ENCODE data around the gene BAD.
"Not testable (repeated sequence)": the region's sequence is repeated elsewhere in the genome, so short reads cannot be mapped to it uniquely, and the experiment has no call there.

BAD gene
- total RNA-seq, result 15.4 to 19.4 reads per million in 2 donors

GRCh38 chr11:64284048-64284961 lies at the start of gene BAD:
BAD (minus strand) TSS chr11:64284665; CDS start chr11:64284368, 297 bp downstream.
- peak; percentile 85 for DNase-seq

DNA sequence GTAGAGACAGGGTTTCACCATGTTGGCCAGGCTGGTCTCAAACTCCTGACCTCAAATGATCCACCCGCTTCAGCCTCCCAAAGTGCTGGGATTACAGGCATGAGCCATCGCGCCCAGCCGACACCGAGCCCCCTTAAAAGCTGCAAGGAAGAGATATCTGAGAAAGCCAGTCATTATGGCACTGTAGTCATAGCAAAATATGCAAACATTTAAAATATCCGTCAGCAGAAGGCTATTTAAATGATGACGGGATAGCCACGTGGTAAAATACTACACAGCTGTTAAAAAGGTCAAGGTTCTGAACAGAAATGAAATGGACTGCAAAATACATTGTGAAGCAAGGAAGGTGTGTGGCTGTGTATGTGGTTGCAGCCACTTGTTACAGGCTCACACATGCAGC lies 49.1 kb upstream of the BAD start:
- no peak for DNase-seq

DNA sequence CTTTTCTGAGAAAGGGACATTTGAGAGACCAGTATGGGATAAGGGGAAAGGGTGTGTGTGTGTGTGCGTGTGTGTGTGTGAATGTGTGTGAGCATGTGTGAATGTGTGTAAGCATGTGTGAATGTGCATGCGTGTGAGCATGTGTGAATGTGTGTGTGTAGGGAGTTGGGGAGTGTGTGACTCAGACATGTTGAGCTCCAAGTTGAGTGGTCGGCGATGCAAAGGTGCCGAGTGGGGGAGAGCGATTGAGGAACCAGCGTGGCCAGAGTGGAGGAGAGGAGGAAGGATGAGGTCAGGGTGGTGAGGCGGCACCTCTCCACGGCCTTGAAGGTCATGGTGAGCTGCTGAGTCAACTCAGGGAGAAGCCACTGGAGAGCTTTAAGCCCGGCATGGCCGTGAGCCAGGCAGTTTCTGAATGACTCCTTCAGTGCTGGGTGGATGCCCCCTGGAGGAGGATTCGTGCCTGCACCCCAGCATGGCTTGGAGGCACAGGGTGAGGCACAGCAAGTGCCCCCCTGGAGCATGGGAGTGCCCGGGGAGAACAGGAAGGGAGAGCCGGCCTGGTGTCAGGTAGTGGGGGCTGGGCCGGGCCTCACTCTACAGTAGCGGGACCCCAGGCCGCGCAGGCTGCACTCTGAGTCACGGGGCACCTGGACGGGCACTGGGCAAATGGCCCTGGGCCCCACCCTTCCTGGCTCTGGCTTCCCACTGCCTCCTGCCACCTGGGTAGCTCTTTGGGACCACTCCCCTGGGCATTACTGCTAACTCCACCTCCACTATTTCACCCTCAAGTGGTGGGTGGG lies 47.3 kb upstream of the BAD start:
- no peak for DNase-seq

- DNase-seq, result no peak
Observed at GRCh38 chr11:64330888-64331287, 46.4 kb upstream of the BAD start.

GRCh38 chr11:64327993-64328392 lies 43.5 kb upstream of the BAD start:
- no peak for DNase-seq

DNA sequence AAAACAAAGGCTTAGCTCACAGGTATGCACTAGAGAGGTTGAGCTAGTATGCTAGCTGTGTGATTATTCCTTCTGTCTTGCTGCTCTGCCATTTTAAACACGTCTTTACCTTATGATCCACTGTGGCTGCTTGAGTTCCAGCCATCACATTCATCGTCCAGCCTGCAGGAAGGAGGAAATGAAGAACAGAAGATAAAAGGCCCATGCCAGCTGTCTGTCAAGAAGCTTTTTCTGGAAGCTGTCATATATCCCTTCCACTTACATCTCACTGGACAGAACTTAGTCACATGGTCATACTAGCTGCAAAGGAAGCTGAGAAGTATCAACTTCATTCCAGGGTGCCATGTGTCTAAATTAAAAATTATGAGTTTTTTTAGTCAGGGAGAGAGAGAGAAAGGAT lies 42.9 kb upstream of the BAD start:
- DNase-seq, result no peak

- no peak for DNase-seq
Observed at GRCh38 chr11:64324692-64325469, 40.4 kb upstream of the BAD start.

DNA sequence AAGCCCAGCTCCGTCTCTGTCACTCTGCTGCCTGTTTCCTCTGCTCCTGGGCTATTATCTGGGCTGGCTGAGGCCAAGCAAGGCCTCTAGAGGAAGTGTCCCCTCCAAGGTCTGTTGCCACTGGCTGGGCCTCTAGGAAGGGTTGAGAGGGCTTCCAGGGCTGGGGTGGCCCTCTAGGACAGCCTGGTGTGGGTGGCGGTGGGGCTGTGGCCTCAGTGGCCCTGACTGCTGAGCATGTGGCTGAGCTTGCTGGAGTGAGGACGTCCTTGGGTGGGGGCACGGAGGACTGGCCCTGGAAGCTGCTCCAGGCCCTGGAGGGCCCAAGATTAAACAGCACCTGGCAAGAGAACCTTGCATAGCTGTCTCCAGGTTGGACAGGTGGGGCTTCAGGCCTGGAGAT lies 39.5 kb upstream of the BAD start:
- DNase-seq, result not testable (repeated sequence)

- DNase-seq, result no peak
Observed at GRCh38 chr11:64323373-64323772, 38.9 kb upstream of the BAD start.

- DNase-seq, result no peak
Observed at GRCh38 chr11:64322925-64323260, 38.4 kb upstream of the BAD start.

- DNase-seq, result no peak
Observed at GRCh38 chr11:64321533-64321932, 37.1 kb upstream of the BAD start.

DNA sequence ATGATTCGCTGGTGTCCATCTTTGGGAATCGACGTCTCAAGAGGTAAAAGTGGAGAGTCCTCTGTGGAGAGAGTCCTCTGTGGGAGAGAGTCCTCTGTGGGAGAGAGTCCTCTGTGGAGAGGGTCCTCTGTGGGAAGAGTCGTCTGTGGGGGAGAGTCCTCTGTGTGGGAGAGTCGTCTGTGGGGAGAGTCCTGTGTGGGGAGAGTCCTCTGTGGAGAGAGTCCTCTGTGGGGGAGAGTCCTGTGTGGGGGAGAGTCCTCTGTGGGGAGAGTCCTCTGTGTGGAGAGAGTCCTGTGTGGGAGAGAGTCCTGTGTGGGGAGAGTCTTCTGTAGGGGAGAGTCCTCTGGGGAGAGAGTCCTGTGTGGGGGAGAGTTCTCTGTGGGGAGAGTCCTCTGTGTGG lies 36.6 kb upstream of the BAD start:
- DNase-seq, result no peak

- DNase-seq, result no peak
Observed at GRCh38 chr11:64320556-64320955, 36.1 kb upstream of the BAD start.

GRCh38 chr11:64318766-64319761 lies 34.6 kb upstream of the BAD start:
- no peak for DNase-seq

- DNase-seq, result peak; percentile 92
Observed at GRCh38 chr11:64317961-64318765, 33.7 kb upstream of the BAD start, which contains the start of gene PRDX5. PRDX5 (plus strand) TSS chr11:64318121; CDS start chr11:64318216, 95 bp downstream.

DNA sequence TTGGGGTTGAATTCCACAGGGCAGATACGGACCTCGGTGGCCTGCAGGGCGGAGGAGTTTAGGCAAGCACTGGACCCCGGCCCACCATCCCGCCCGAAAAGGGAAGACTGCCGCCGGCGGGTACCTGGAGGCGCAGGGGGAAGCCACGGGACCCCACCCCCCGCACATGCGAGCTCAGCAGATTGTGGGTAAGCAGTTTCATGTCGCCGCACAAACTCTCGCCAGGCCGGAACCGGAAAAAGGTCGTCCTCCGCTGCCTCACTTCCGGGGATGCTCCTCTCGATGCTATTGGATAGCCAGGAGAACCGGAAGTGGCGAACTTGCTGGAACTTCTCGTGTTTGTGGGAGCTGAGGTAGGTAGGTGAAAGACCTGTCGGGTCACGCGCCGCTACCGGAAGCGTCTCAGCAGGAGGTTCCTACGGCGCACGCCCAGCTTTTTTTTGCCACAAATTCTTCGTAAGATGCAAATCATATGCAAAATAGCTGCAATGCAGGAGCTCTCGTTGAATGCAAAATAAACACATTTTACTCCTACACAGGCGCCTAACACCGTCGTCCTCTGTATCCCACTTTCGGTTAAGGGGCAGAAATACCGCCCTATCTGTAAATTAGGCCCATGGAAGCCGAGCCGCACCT lies 33.0 kb upstream of the BAD start, which contains the start of gene TRMT112:
TRMT112 (minus strand) TSS at position 235 of the 636 bp plus-strand sequence; CDS start at position 202, 33 bp downstream.
- peak; percentile 77 for DNase-seq

GRCh38 chr11:64316672-64317324 lies 32.3 kb upstream of the BAD start:
- no peak for DNase-seq

DNA sequence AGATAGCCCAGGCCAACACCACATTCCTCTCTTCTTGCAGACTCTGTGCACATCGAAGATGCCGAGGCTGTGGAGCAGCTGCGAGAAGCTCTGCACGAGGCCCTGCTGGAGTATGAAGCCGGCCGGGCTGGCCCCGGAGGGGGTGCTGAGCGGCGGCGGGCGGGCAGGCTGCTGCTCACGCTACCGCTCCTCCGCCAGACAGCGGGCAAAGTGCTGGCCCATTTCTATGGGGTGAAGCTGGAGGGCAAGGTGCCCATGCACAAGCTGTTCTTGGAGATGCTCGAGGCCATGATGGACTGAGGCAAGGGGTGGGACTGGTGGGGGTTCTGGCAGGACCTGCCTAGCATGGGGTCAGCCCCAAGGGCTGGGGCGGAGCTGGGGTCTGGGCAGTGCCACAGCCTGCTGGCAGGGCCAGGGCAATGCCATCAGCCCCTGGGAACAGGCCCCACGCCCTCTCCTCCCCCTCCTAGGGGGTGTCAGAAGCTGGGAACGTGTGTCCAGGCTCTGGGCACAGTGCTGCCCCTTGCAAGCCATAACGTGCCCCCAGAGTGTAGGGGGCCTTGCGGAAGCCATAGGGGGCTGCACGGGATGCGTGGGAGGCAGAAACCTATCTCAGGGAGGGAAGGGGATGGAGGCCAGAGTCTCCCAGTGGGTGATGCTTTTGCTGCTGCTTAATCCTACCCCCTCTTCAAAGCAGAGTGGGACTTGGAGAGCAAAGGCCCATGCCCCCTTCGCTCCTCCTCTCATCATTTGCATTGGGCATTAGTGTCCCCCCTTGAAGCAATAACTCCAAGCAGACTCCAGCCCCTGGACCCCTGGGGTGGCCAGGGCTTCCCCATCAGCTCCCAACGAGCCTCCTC lies 31.4 kb upstream of the BAD start:
- DNase-seq, result not testable (repeated sequence)
